ENCODE measurements around the gene COL24A1. TPM values are rescaled to one million over a fixed set of nuclear protein-coding genes. Genes with fewer than 3 reads are reported as not detected.

The COL24A1 gene
- total RNA-seq, 1 donor, result 3.9 TPM

- no peak overlapping the region for H3K4me3 ChIP-seq (ENCODE audit: low read depth, low read length)
- no peak for TF ChIP-seq CTCF (IDR thresholded peaks at IDR 0.05; ENCODE audit: insufficient read depth, low read depth, low read length)
- DNase-seq (ENCODE audit: low read depth), result no peak
Measured at GRCh38 chr1:85705940-85706339, 450.6 kb downstream of the COL24A1 start.

DNA sequence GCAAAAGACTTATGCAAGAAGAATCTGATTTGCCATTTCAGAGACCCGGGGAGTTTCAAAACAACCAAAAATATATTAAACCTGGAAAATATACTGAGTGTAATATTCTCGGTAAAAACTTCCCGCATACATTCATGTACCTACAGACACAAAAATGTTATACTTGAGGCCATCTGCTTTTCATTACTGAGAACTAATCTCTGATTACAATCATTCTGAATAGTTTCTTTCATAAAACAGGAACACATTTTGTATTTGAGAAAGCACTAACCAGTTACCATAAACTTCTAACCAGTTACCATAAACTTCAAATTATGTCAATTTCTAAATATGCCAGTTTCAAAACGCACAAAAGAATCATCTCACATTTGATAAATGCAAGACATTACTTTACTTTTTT is 456.1 kb downstream of the COL24A1 start:
- H3K4me3 ChIP-seq (ENCODE audit: low read depth, low read length), result no peak overlapping the region
- TF ChIP-seq CTCF (IDR thresholded peaks at IDR 0.05; ENCODE audit: insufficient read depth, low read depth, low read length), result no peak

GRCh38 chr1:85697895-85698294 is 458.7 kb downstream of the COL24A1 start:
- DNase-seq (ENCODE audit: low read depth), result no peak
- no peak for TF ChIP-seq CTCF (IDR thresholded peaks at IDR 0.05; ENCODE audit: insufficient read depth, low read depth, low read length)
- no peak overlapping the region for H3K4me3 ChIP-seq (ENCODE audit: low read depth, low read length)

More for the DNA sequence above, 456.1 kb downstream of the COL24A1 start:
- DNase-seq (ENCODE audit: low read depth), result peak; percentile 19

GRCh38 chr1:85692730-85693314 is 463.8 kb downstream of the COL24A1 start:
- peak; percentile 78 for DNase-seq (ENCODE audit: low read depth)
- H3K4me3 ChIP-seq (ENCODE audit: low read depth, low read length), result no peak overlapping the region
- peak; percentile 51 for TF ChIP-seq CTCF (IDR thresholded peaks at IDR 0.05; ENCODE audit: insufficient read depth, low read depth, low read length)

- H3K4me3 ChIP-seq (ENCODE audit: low read depth, low read length), result no peak overlapping the region
- DNase-seq (ENCODE audit: low read depth), result no peak
- no peak for TF ChIP-seq CTCF (IDR thresholded peaks at IDR 0.05; ENCODE audit: insufficient read depth, low read depth, low read length)
Measured at GRCh38 chr1:85689775-85690404, 466.7 kb downstream of the COL24A1 start.

- no peak for TF ChIP-seq CTCF (IDR thresholded peaks at IDR 0.05; ENCODE audit: insufficient read depth, low read depth, low read length)
- no peak overlapping the region for H3K4me3 ChIP-seq (ENCODE audit: low read depth, low read length)
- no peak for DNase-seq (ENCODE audit: low read depth)
Measured at GRCh38 chr1:85683292-85684025, 473.1 kb downstream of the COL24A1 start.
